Activated naive CD4-positive, alpha-beta T cell treated with anti-CD3 and anti-CD28 coated beads, Interleukin-2, amount 50 U/mL, for 16 hours (primary cell): ENCODE measurements around the gene ANKRD35.
A peak's percentile ranks its signal among the peaks of the same experiment; 100 is the strongest.

Source experiments
- DNase-seq: peaks from one replicate; pipeline ENCODE4 v3.0.0-alpha.2; 2020

The ANKRD35 gene

GRCh38 chr1:145892486-145893087 is 6.9 kb upstream of the ANKRD35 start:
- DNase-seq, result no peak

GRCh38 chr1:145891587-145892485 is 6.2 kb upstream of the ANKRD35 start:
- DNase-seq, result peak; percentile 56

GRCh38 chr1:145891143-145891542 is 5.5 kb upstream of the ANKRD35 start:
- DNase-seq, result no peak

- DNase-seq, result no peak
These were observed 4.1 kb upstream of the ANKRD35 start for GRCh38 chr1:145889722-145890121.

GRCh38 chr1:145887631-145888030 is 2.0 kb upstream of the ANKRD35 start:
- no peak for DNase-seq

- DNase-seq, result no peak
These were observed 1.1 kb upstream of the ANKRD35 start for GRCh38 chr1:145886816-145887215.

GRCh38 chr1:145886390-145886789 is 724 bp upstream of the ANKRD35 start:
- no peak for DNase-seq

- no peak for DNase-seq
These were observed 991 bp downstream of the ANKRD35 start for GRCh38 chr1:145884675-145885074.

GRCh38 chr1:145879775-145880174 is 5.9 kb downstream of the ANKRD35 start:
- DNase-seq, result no peak

- DNase-seq, result no peak
These were observed 6.9 kb downstream of the ANKRD35 start for GRCh38 chr1:145878724-145879123.

GRCh38 chr1:145877923-145878486 is 7.7 kb downstream of the ANKRD35 start:
- no peak for DNase-seq

- no peak for DNase-seq
These were observed 11.0 kb downstream of the ANKRD35 start for GRCh38 chr1:145874646-145875045.

GRCh38 chr1:145871994-145872924 is 13.4 kb downstream of the ANKRD35 start:
- DNase-seq, result peak; percentile 32

- DNase-seq, result no peak
These were observed 17.4 kb downstream of the ANKRD35 start for GRCh38 chr1:145868232-145868631.

- DNase-seq, result no peak
These were observed 22.2 kb downstream of the ANKRD35 start for GRCh38 chr1:145863282-145864018.

- peak; percentile 78 for DNase-seq
These were observed 26.1 kb downstream of the ANKRD35 start for GRCh38 chr1:145859491-145860023.

- peak; percentile 83 for DNase-seq
These were observed 26.7 kb downstream of the ANKRD35 start, which contains the start of gene PIAS3 for GRCh38 chr1:145858901-145859490. Gene PIAS3, minus strand, starts transcription at chr1:145859081. Its CDS starts 91 bp downstream, at chr1:145858990.

GRCh38 chr1:145858238-145858900 is 27.3 kb downstream of the ANKRD35 start:
- DNase-seq, result peak; percentile 72

- DNase-seq, result no peak
These were observed 28.5 kb downstream of the ANKRD35 start for GRCh38 chr1:145857170-145857569.

- no peak for DNase-seq
These were observed 30.2 kb downstream of the ANKRD35 start for GRCh38 chr1:145855426-145855948.
